Keratinocyte (primary cell): Measurements from ENCODE around the gene PAN3. TPM values are rescaled to one million over a fixed set of nuclear protein-coding genes. Genes with fewer than 3 reads are reported as not detected.

Experiments
- DNase-seq: peaks from one replicate; pipeline ENCODE4 v3.0.0-alpha.2; 2011; ENCODE audit warnings: low read depth, missing footprints, low spot score
- FAIRE-seq: peaks from 2 replicates; lab custom pipeline; 2011; peaks lifted over from hg19 to GRCh38; lab: Jason Lieb, UNC
- H2AFZ ChIP-seq: 2 replicates; pipeline ENCODE4 v1.6.0; 2012; ENCODE audit warnings: low read length, control low read depth, inconsistent platforms; ENCODE audit not compliant: control insufficient read depth
- H3K27ac ChIP-seq: 2 replicates; pipeline ENCODE4 v1.5.1; 2011; ENCODE audit warnings: low read length; ENCODE audit not compliant: control insufficient read depth, insufficient read depth
- H3K27me3 ChIP-seq: 3 replicates; pipeline ENCODE4 v1.6.0; 2011; ENCODE audit warnings: low read length; ENCODE audit not compliant: control insufficient read depth, insufficient read depth; ENCODE audit errors: extremely low read depth
- H3K36me3 ChIP-seq, 2 experiments: 2 replicates in 1 of 2; 3 replicates in 1 of 2; pipeline ENCODE4 v1.5.1; 2011; ENCODE audit warnings: low read length in 2 of 2, mild to moderate bottlenecking in 1 of 2; ENCODE audit not compliant: control insufficient read depth in 2 of 2, insufficient read depth in 2 of 2; ENCODE audit errors: extremely low read depth in 1 of 2
- H3K4me1 ChIP-seq: 3 replicates; pipeline ENCODE4 v1.5.1; 2011; ENCODE audit warnings: low read length; ENCODE audit not compliant: control insufficient read depth, insufficient read depth; ENCODE audit errors: extremely low read depth
- H3K4me2 ChIP-seq: 3 replicates; pipeline ENCODE4 v1.6.0; 2011; ENCODE audit warnings: low read depth, low read length; ENCODE audit not compliant: control insufficient read depth, insufficient read depth; ENCODE audit errors: extremely low read depth
- H3K4me3 ChIP-seq, 3 experiments: fragments of 200-600 bp in 1 of 3; sonication (generic) in 1 of 3; 2 replicates in 2 of 3; 3 replicates in 1 of 3; pipeline ENCODE4 v1.5.1; 2011 to 2016; ENCODE audit warnings: low read length in 3 of 3, mild to moderate bottlenecking in 3 of 3, control low read depth in 2 of 3, inconsistent platforms in 1 of 3, low read depth in 1 of 3, mixed read lengths in 1 of 3, mixed run types in 1 of 3, moderate library complexity in 1 of 3; ENCODE audit not compliant: control insufficient read depth in 2 of 3, insufficient read depth in 2 of 3; ENCODE audit errors: extremely low read depth in 1 of 3
- H3K79me2 ChIP-seq: 2 replicates; pipeline ENCODE4 v1.6.0; 2012; ENCODE audit warnings: low read length; ENCODE audit not compliant: control insufficient read depth, insufficient read depth
- H3K9ac ChIP-seq: 3 replicates; pipeline ENCODE4 v1.6.0; 2011; ENCODE audit warnings: low read length; ENCODE audit not compliant: control insufficient read depth, insufficient read depth; ENCODE audit errors: extremely low read depth
- H3K9me1 ChIP-seq: 3 replicates; pipeline ENCODE4 v1.6.0; 2011; ENCODE audit warnings: low read length; ENCODE audit not compliant: control insufficient read depth, insufficient read depth; ENCODE audit errors: extremely low read depth
- H3K9me3 ChIP-seq: 2 replicates; pipeline ENCODE4 v1.5.1; 2012; ENCODE audit warnings: low read depth, low read length; ENCODE audit not compliant: control insufficient read depth
- H4K20me1 ChIP-seq: 3 replicates; pipeline ENCODE4 v1.6.0; 2011; ENCODE audit warnings: low read length; ENCODE audit not compliant: control insufficient read depth, insufficient read depth; ENCODE audit errors: extremely low read depth
- CTCF ChIP-seq, 3 experiments: IDR thresholded peaks in 1 of 3; conservative IDR thresholded peaks in 1 of 3; optimal IDR thresholded peaks in 1 of 3; 2 replicates in 2 of 3; 3 replicates in 1 of 3; pipeline versions ENCODE3 to v1.5.1; 2011; ENCODE audit warnings: low read length in 3 of 3, mild to moderate bottlenecking in 3 of 3, moderate library complexity in 2 of 3, control low read depth in 1 of 3, inconsistent platforms in 1 of 3; ENCODE audit not compliant: insufficient read depth in 2 of 3; ENCODE audit errors: extremely low read depth in 1 of 3
- EZH2 ChIP-seq: IDR thresholded peaks from one replicate; pipeline ENCODE4 v1.6.1; 2012; ENCODE audit warnings: inconsistent platforms, mild to moderate bottlenecking, low read length, moderate library complexity
- dilution Hi-C: fragments of 300-500 bp; cut with MboI; formaldehyde crosslinking; loops from one replicate; pipeline ENCODE4 v1.7.0; 2020; ENCODE audit warnings: low sequenced_read_pairs; ENCODE audit not compliant: extremely low pct_ligation_motif_present
- polyA plus RNA-seq, 5 experiments: library from polyadenylated mRNA; depleted of rRNA in 3 of 5; stranded (reverse) in 3 of 5; stranded (forward) in 1 of 5; unstranded in 1 of 5; fragments of >200 nt; gene quantifications; 1 replicate in 1 of 5; 2 replicates in 3 of 5; 3 replicates in 1 of 5; pipeline versions ENCODE4 v1.2.1 to v1.2.3, GENCODE V29; 2011 to 2012; ENCODE audit warnings: missing spikeins in 2 of 5, low read depth in 1 of 5, low replicate concordance in 1 of 5

Gene PAN3
- polyA plus RNA-seq, 1 donor (not counting 4 experiments of a cell fraction or from before 2014, with no cell fraction given), result 16.8 TPM

DNA sequence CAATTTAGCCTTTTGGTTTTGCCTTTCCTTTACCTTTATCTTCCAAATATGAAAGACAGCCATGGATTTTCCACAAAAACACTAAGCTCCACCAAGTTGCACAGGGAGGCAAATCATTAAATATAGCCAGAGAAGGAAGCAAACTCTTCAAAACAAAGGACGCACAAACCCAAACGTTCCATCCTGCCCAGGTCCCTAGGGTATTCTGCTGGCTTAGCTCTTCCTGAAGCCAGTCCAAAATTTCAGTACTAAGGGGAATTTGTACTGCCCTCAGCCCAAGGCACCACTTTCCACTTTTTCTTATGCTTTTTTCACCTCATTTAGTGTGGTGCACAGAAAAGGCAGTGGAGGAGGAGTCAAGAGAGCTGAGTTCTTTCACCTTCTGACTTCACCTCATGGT is 186.7 kb downstream of the PAN3 start:
- H3K36me3 ChIP-seq, result no peaks in the 10 kb centered on the region
- H2AFZ ChIP-seq, result no peak overlapping the region
- no peak for TF ChIP-seq EZH2
- TF ChIP-seq CTCF (optimal IDR thresholded peaks at IDR 0.05 in 1 of 3, IDR thresholded peaks at IDR 0.05 in 1 of 3, conservative IDR thresholded peaks at IDR 0.05 in 1 of 3; ENCODE audit: extremely low read depth in 1 of 3, insufficient read depth in 2 of 3, low read length in 3 of 3), result no peak
- no peak overlapping the region for H3K4me3 ChIP-seq
- FAIRE-seq (no peak), DNase-seq (no peak)
- no peaks in the 10 kb centered on the region for H3K27me3 ChIP-seq
- no peaks in the 10 kb centered on the region for H3K79me2 ChIP-seq
- no peak overlapping the region for H3K4me2 ChIP-seq
- dilution Hi-C loops, result no loop called here
- no peaks in the 10 kb centered on the region for H3K9me3 ChIP-seq
- no peak overlapping the region for H3K9ac ChIP-seq
- H4K20me1 ChIP-seq, result no peaks in the 10 kb centered on the region
- H3K9me1 ChIP-seq, result no peaks in the 10 kb centered on the region
- no peak overlapping the region for H3K27ac ChIP-seq
- no peaks in the 10 kb centered on the region for H3K4me1 ChIP-seq

GRCh38 chr13:28326056-28326455 is 187.7 kb downstream of the PAN3 start:
- Histone ChIP-seq H3K9ac (no peak overlapping the region), H3K4me3 (no peak overlapping the region), H3K36me3 (no peaks in the 10 kb centered on the region), H3K9me3 (no peaks in the 10 kb centered on the region), H3K9me1 (no peaks in the 10 kb centered on the region), H3K27ac (no peak overlapping the region), H2AFZ (no peak overlapping the region), H3K4me2 (no peak overlapping the region), H3K4me1 (no peaks in the 10 kb centered on the region), H4K20me1 (no peaks in the 10 kb centered on the region), H3K79me2 (no peaks in the 10 kb centered on the region), H3K27me3 (no peaks in the 10 kb centered on the region)
- FAIRE-seq, result no peak
- DNase-seq, result no peak
- TF ChIP-seq EZH2 (no peak), CTCF (optimal IDR thresholded peaks at IDR 0.05 in 1 of 3, IDR thresholded peaks at IDR 0.05 in 1 of 3, conservative IDR thresholded peaks at IDR 0.05 in 1 of 3; ENCODE audit: extremely low read depth in 1 of 3, insufficient read depth in 2 of 3, low read length in 3 of 3) (no peak)
- dilution Hi-C loops, result no loop called here
